SIG-M5 treated with dmso at 0.1 percent for 504 hours (cell line): ENCODE results near the gene EIF4E1B.
"Not testable (repeated sequence)": the region's sequence is repeated elsewhere in the genome, so short reads cannot be mapped to it uniquely, and the experiment has no call there.

Experiments
- DNase-seq: peaks from one replicate; lab custom pipeline; 2025; ENCODE audit not compliant: unreplicated experiment; lab: John Stamatoyannopoulos, UW

Gene EIF4E1B

GRCh38 chr5:176629853-176630680 lies at the start of gene EIF4E1B, which contains the start of gene SNCB:
Gene EIF4E1B (plus strand): TSS chr5:176630675. CDS start chr5:176642788, 12,113 bp downstream.
Gene SNCB (minus strand): TSS chr5:176630534. CDS start chr5:176629654, 880 bp downstream.
- DNase-seq: peak; percentile 46

- no peak for DNase-seq
Observed at GRCh38 chr5:176581361-176581760, 49.1 kb upstream of the EIF4E1B start.

GRCh38 chr5:176583076-176583475 lies 47.4 kb upstream of the EIF4E1B start:
- DNase-seq: no peak

- no peak for DNase-seq
Observed at GRCh38 chr5:176587398-176587797, 43.1 kb upstream of the EIF4E1B start.

GRCh38 chr5:176588297-176588696 lies 42.2 kb upstream of the EIF4E1B start:
- no peak for DNase-seq

GRCh38 chr5:176589039-176589769 lies 41.3 kb upstream of the EIF4E1B start:
- DNase-seq: no peak

GRCh38 chr5:176590035-176590717 lies 40.3 kb upstream of the EIF4E1B start:
- no peak for DNase-seq

- not testable (repeated sequence) for DNase-seq
Observed at GRCh38 chr5:176591667-176592066, 38.8 kb upstream of the EIF4E1B start.

GRCh38 chr5:176592573-176592972 lies 37.9 kb upstream of the EIF4E1B start:
- no peak for DNase-seq

- no peak for DNase-seq
Observed at GRCh38 chr5:176593273-176593869, 37.1 kb upstream of the EIF4E1B start.

- no peak for DNase-seq
Observed at GRCh38 chr5:176594554-176594953, 35.9 kb upstream of the EIF4E1B start.

GRCh38 chr5:176595386-176595943 lies 35.0 kb upstream of the EIF4E1B start:
- no peak for DNase-seq

- no peak for DNase-seq
Observed at GRCh38 chr5:176596069-176596644, 34.3 kb upstream of the EIF4E1B start.

GRCh38 chr5:176596689-176597416 lies 33.6 kb upstream of the EIF4E1B start:
- no peak for DNase-seq

GRCh38 chr5:176597417-176598389 lies 32.8 kb upstream of the EIF4E1B start:
- no peak for DNase-seq

GRCh38 chr5:176599749-176600430 lies 30.6 kb upstream of the EIF4E1B start:
- DNase-seq: not testable (repeated sequence)

GRCh38 chr5:176601901-176602482 lies 28.5 kb upstream of the EIF4E1B start:
- DNase-seq: no peak

GRCh38 chr5:176603091-176603490 lies 27.4 kb upstream of the EIF4E1B start:
- DNase-seq: no peak
